SK-N-SH (cell line): ENCODE measurements around the gene PHF21A. TPM values are rescaled to one million over a fixed set of nuclear protein-coding genes. Genes with fewer than 3 reads are reported as not detected.
A peak's percentile ranks its signal among the peaks of the same experiment; 100 is the strongest.

ENCODE experiments used
- CTCF ChIA-PET: fragments of 300-600, 350-600 bp; formaldehyde crosslinking; extraction: SDS; loops from one replicate; lab custom pipeline; 2021; lab: Yijun Ruan, JAX
- POLR2A ChIA-PET: fragments of 350-600 bp; sonication (Branson Sonifier 250); formaldehyde crosslinking; extraction: SDS; loops from one replicate; lab custom pipeline; 2020; ENCODE audit warnings: antibody characterized with exemption, inconsistent platforms; lab: Yijun Ruan, JAX
- DNase-seq: peaks from one replicate; pipeline ENCODE4 v3.0.0; 2012
- H2AFZ ChIP-seq: fragments of 200-600 bp; sonication (generic); 2 replicates; pipeline ENCODE4 v1.8.1; 2016; ENCODE audit warnings: antibody characterized with exemption, mild to moderate bottlenecking, low read depth
- H3F3A ChIP-seq: fragments of 200-600 bp; sonication (generic); replicated peaks from 2 replicates; pipeline ENCODE3; 2016; ENCODE audit warnings: antibody characterized with exemption, mild to moderate bottlenecking; ENCODE audit not compliant: insufficient read depth
- H3K27ac ChIP-seq, 2 experiments: fragments of 200-500 bp in 1 of 2; fragments of 200-600 bp in 1 of 2; sonication (Bioruptor generic) in 1 of 2; sonication (generic), shearing (Covaris generic) in 1 of 2; 2 replicates each; pipeline versions ENCODE4 v1.5.1 to v1.6.1; 2014 to 2016; ENCODE audit warnings: low read depth in 2 of 2, inconsistent platforms in 1 of 2, low read length in 1 of 2, mild to moderate bottlenecking in 1 of 2, mixed read lengths in 1 of 2
- H3K27me3 ChIP-seq: fragments of 200-600 bp; sonication (generic), shearing (Covaris generic); 2 replicates; pipeline ENCODE4 v1.6.1; 2016; ENCODE audit warnings: mixed run types; ENCODE audit not compliant: insufficient read depth
- H3K36me3 ChIP-seq, 2 experiments: fragments of 200-500 bp in 1 of 2; fragments of 200-600 bp in 1 of 2; sonication (Bioruptor generic) in 1 of 2; sonication (generic) in 1 of 2; replicated peaks in 1 of 2; 2 replicates each; pipeline versions ENCODE3 to v1.5.1; 2014 to 2016; ENCODE audit warnings: low read length in 1 of 2, mild to moderate bottlenecking in 1 of 2; ENCODE audit not compliant: insufficient read depth in 2 of 2, control insufficient read depth in 1 of 2
- H3K4me1 ChIP-seq, 2 experiments: fragments of 200-500 bp in 1 of 2; fragments of 200-600 bp in 1 of 2; sonication (Bioruptor generic) in 1 of 2; sonication (generic), shearing (Covaris generic) in 1 of 2; 2 replicates each; pipeline versions ENCODE4 v1.5.1 to v1.6.1; 2014 to 2016; ENCODE audit warnings: low read depth in 1 of 2, low read length in 1 of 2, mixed run types in 1 of 2; ENCODE audit not compliant: insufficient read depth in 2 of 2, control insufficient read depth in 1 of 2
- H3K4me2 ChIP-seq: fragments of 200-600 bp; sonication (generic), shearing (Covaris generic); 2 replicates; pipeline ENCODE4 v1.6.1; 2017; ENCODE audit warnings: mixed run types
- H3K4me3 ChIP-seq, 2 experiments: fragments of 200-500 bp in 1 of 2; fragments of 200-600 bp in 1 of 2; sonication (Bioruptor generic) in 1 of 2; sonication (generic), shearing (Covaris generic) in 1 of 2; 2 replicates each; pipeline versions ENCODE4 v1.5.1 to v1.8.1; 2014 to 2016; ENCODE audit warnings: low read depth in 2 of 2, inconsistent platforms in 1 of 2, low read length in 1 of 2, mild to moderate bottlenecking in 1 of 2, mixed read lengths in 1 of 2, moderate library complexity in 1 of 2
- H3K79me2 ChIP-seq: fragments of 200-600 bp; sonication (generic); 2 replicates; pipeline ENCODE4 v1.8.1; 2017; ENCODE audit warnings: mild to moderate bottlenecking; ENCODE audit not compliant: insufficient read depth
- H3K9ac ChIP-seq: fragments of 200-600 bp; sonication (generic); 2 replicates; pipeline ENCODE4 v1.6.1; 2017; ENCODE audit warnings: mixed run types
- H3K9me2 ChIP-seq: fragments of 200-600 bp; sonication (generic); 2 replicates; pipeline ENCODE4 v1.6.1; 2017; ENCODE audit warnings: mixed run types
- H3K9me3 ChIP-seq: fragments of 200-600 bp; sonication (generic); 2 replicates; pipeline ENCODE4 v1.6.1; 2017; ENCODE audit warnings: mixed run types, mild to moderate bottlenecking, moderate library complexity
- H4K20me1 ChIP-seq: fragments of 200-600 bp; sonication (generic); 2 replicates; pipeline ENCODE4 v1.6.1; 2017; ENCODE audit warnings: mild to moderate bottlenecking, mixed run types; ENCODE audit not compliant: insufficient read depth
- EZH2phosphoT487 ChIP-seq: fragments of 200-600 bp; sonication (generic); IDR thresholded peaks from 2 replicates; pipeline ENCODE4 v1.6.1; 2017; ENCODE audit warnings: low read depth, mixed run types, mild to moderate bottlenecking, antibody characterized with exemption, moderate library complexity, borderline replicate concordance
- GATA2 ChIP-seq: sonication (generic); formaldehyde crosslinking; IDR thresholded peaks from 2 replicates; pipeline ENCODE4 v1.5.0; 2020; ENCODE audit warnings: mild to moderate bottlenecking, missing genetic modification reagents
- MEF2A ChIP-seq: IDR thresholded peaks from 2 replicates; pipeline ENCODE4 v1.4.0; 2012; ENCODE audit warnings: low read depth, borderline replicate concordance
- POLR2AphosphoS5 ChIP-seq: IDR thresholded peaks from 2 replicates; pipeline ENCODE4 v1.6.1; 2012; ENCODE audit warnings: low read depth, low read length
- RAD21 ChIP-seq: IDR thresholded peaks from 2 replicates; pipeline ENCODE4 v1.6.1; 2012; ENCODE audit warnings: mild to moderate bottlenecking, low read length
- RFX5 ChIP-seq: IDR thresholded peaks from 2 replicates; pipeline ENCODE4 v1.6.1; 2012; ENCODE audit warnings: mild to moderate bottlenecking, improper control_type of control experiment, low read length
- TAF1 ChIP-seq: IDR thresholded peaks from 2 replicates; pipeline ENCODE4 v1.6.1; 2012; ENCODE audit warnings: low read depth, mild to moderate bottlenecking, low read length, moderate library complexity, borderline replicate concordance
- TEAD4 ChIP-seq: IDR thresholded peaks from 2 replicates; pipeline ENCODE4 v1.4.0; 2012; ENCODE audit warnings: mild to moderate bottlenecking, borderline replicate concordance; ENCODE audit not compliant: insufficient read depth
- WGBS: methylation state at CpG from one replicate; pipeline ENCODE4 v1.1.6; 2017; ENCODE audit warnings: low lambda C conversion rate; 5-methylcytosine and 5-hydroxymethylcytosine counted together
- polyA plus RNA-seq, 3 experiments: library from polyadenylated mRNA; depleted of rRNA; stranded (reverse); fragments of >200 nt; gene quantifications; 2 replicates each; pipeline ENCODE4 v1.2.3, GENCODE V29; 2012
- TF ChIP-seq, protein P1 (sequence below): fragments of 150-350 bp; IDR thresholded peaks from 2 replicates; pipeline ENCODE4 v1.6.1; 2016; ENCODE audit warnings: mild to moderate bottlenecking, low read depth, low read length
- TF ChIP-seq, protein P2 (sequence below): fragments of 150-350 bp; IDR thresholded peaks from 2 replicates; pipeline ENCODE4 v1.6.1; 2017; ENCODE audit warnings: antibody characterized with exemption, low read length, low read depth, borderline replicate concordance
- TF ChIP-seq, protein P3 (sequence below): IDR thresholded peaks from 2 replicates; pipeline ENCODE4 v1.4.0; 2012; ENCODE audit warnings: low read depth, borderline replicate concordance
- TF ChIP-seq, protein P4 (sequence below): IDR thresholded peaks from 2 replicates; pipeline ENCODE4 v1.4.0; 2012; ENCODE audit warnings: low read depth

The PHF21A gene
- polyA plus RNA-seq, 1 of the 3 experiments (the other 2 are of a cell fraction) = 18.8 TPM

DNA sequence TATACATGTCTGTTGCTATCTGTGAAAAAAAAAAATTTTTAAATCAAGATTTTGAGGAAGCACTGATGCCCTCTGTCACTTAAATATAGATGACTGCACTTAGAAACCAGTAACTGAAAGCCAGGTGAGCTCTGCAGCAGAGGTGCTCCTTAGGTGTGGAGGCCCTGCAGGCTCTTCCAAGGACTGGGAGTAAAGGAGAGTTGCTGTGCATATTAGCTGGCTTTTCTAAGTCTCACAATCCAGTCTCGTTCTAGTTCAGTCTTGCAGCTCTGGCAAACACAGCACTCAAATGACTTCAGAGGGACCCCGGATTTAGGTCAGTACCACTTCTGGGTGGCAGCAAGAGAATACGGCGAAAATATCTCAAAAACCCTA lies 137.8 kb downstream of the PHF21A start:
- peaks cover 4 to 36% of the 10 kb centered on the region in 2 experiments; a peak in 3 of 4 replicates for H3K4me1 ChIP-seq
- no peak overlapping the region for H2AFZ ChIP-seq
- no peaks in the 10 kb centered on the region for H3K9me2 ChIP-seq
- no peaks in the 10 kb centered on the region for H3K27me3 ChIP-seq
- peaks cover 7% of the 10 kb centered on the region for H3F3A ChIP-seq
- 0 out of 2 replicates have a peak overlapping the region, but pooled peaks have one; percentile 31 for H3K4me2 ChIP-seq
- ChIA-PET POLR2A (interaction anchor here (0.7 kb wide), 1 partner anchor 10 kb away, joined by 3 read pairs; no protein-coding TSS in a partner anchor), CTCF (interaction anchor here (1.0 to 3.2 kb wide), 5 partner anchors 13 to 259 kb away, joined by 3 to 22 read pairs (median 6); no protein-coding TSS in a partner anchor)
- no peaks in the 10 kb centered on the region for H3K9me3 ChIP-seq
- H3K36me3 ChIP-seq = peaks cover 8 to 14% of the 10 kb centered on the region in 2 experiments
- no peak for TF ChIP-seq MEF2A
- TF ChIP-seq TEAD4 = no peak
- TF ChIP-seq, protein P1, sequence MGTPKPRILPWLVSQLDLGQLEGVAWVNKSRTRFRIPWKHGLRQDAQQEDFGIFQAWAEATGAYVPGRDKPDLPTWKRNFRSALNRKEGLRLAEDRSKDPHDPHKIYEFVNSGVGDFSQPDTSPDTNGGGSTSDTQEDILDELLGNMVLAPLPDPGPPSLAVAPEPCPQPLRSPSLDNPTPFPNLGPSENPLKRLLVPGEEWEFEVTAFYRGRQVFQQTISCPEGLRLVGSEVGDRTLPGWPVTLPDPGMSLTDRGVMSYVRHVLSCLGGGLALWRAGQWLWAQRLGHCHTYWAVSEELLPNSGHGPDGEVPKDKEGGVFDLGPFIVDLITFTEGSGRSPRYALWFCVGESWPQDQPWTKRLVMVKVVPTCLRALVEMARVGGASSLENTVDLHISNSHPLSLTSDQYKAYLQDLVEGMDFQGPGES = no peak
- TF ChIP-seq, protein P2, sequence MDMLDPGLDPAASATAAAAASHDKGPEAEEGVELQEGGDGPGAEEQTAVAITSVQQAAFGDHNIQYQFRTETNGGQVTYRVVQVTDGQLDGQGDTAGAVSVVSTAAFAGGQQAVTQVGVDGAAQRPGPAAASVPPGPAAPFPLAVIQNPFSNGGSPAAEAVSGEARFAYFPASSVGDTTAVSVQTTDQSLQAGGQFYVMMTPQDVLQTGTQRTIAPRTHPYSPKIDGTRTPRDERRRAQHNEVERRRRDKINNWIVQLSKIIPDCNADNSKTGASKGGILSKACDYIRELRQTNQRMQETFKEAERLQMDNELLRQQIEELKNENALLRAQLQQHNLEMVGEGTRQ = no peak
- TF ChIP-seq TAF1 = no peak
- no peak for TF ChIP-seq POLR2AphosphoS5
- TF ChIP-seq, protein P3, sequence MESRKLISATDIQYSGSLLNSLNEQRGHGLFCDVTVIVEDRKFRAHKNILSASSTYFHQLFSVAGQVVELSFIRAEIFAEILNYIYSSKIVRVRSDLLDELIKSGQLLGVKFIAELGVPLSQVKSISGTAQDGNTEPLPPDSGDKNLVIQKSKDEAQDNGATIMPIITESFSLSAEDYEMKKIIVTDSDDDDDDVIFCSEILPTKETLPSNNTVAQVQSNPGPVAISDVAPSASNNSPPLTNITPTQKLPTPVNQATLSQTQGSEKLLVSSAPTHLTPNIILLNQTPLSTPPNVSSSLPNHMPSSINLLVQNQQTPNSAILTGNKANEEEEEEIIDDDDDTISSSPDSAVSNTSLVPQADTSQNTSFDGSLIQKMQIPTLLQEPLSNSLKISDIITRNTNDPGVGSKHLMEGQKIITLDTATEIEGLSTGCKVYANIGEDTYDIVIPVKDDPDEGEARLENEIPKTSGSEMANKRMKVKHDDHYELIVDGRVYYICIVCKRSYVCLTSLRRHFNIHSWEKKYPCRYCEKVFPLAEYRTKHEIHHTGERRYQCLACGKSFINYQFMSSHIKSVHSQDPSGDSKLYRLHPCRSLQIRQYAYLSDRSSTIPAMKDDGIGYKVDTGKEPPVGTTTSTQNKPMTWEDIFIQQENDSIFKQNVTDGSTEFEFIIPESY = no peak
- no peak for TF ChIP-seq EZH2phosphoT487
- TF ChIP-seq, protein P4, sequence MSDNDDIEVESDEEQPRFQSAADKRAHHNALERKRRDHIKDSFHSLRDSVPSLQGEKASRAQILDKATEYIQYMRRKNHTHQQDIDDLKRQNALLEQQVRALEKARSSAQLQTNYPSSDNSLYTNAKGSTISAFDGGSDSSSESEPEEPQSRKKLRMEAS = no peak
- TF ChIP-seq GATA2 (CRISPR knock-in tag) = no peak
- TF ChIP-seq RFX5 = no peak
- no peak for TF ChIP-seq RAD21
- H3K4me3 ChIP-seq = no peak overlapping the region
- H3K79me2 ChIP-seq = peaks cover 21% of the 10 kb centered on the region
- WGBS = 90% methylated on average over 4 of the region's 4 CpGs
- no peak overlapping the region for H3K9ac ChIP-seq
- DNase-seq = no peak
- H3K27ac ChIP-seq = peak overlapping the region in 1 of 2 experiments; percentile 53; a peak in 1 of 4 replicates
- H4K20me1 ChIP-seq = peaks cover 31% of the 10 kb centered on the region
